Stimulated activated CD8-positive, alpha-beta memory T cell treated with anti-CD3 and anti-CD28 coated beads, Interleukin-15, amount 100 ng/mL, for 24 hours (primary cell): ENCODE data around the gene CDK5RAP2.

Experiments
- DNase-seq: peaks from one replicate; pipeline ENCODE4 v3.0.0-alpha.2; 2020; ENCODE audit warnings: low read depth

Gene CDK5RAP2

GRCh38 chr9:120344230-120344629, 235.7 kb downstream of the CDK5RAP2 start:
- DNase-seq = no peak

GRCh38 chr9:120343416-120343815, 236.6 kb downstream of the CDK5RAP2 start:
- no peak for DNase-seq
